HepG2 (cell line): Measurements from ENCODE around the gene OGT. TPM values are rescaled to one million over a fixed set of nuclear protein-coding genes. Genes with fewer than 3 reads are reported as not detected.

Experiments used
- ATAC-seq: fragments of 200-7000 bp; cut with Tn5 transposase; 3 replicates; pipeline ENCODE4 v1.9.1; 2020; ENCODE audit warnings: mild to moderate bottlenecking, moderate library complexity
- BruUV-seq: library from RNA; stranded (reverse); fragments of 400-500 nt; replicated peaks from 2 replicates; lab custom pipeline; 2021; lab: Mats Ljungman, UMichigan
- CTCF ChIA-PET: fragments of 300-600 bp; formaldehyde crosslinking; extraction: SDS; loops from one replicate; lab custom pipeline; 2021; ENCODE audit warnings: low total read pairs, inconsistent platforms, low intra/inter-chr PET ratio; lab: Yijun Ruan, JAX
- POLR2A ChIA-PET: fragments of 350-600 bp; sonication (Branson Sonifier 250); formaldehyde crosslinking; loops from one replicate; lab custom pipeline; 2020; ENCODE audit warnings: antibody characterized with exemption, inconsistent platforms; lab: Yijun Ruan, JAX
- DNase-seq: peaks from one replicate; pipeline ENCODE4 v3.0.0-alpha.2; 2015; ENCODE audit warnings: low spot score
- FAIRE-seq: peaks from 3 replicates; lab custom pipeline; 2011; peaks lifted over from hg19 to GRCh38; lab: Jason Lieb, UNC
- H2AFZ ChIP-seq: one replicate; pipeline ENCODE4 v1.6.1; 2011; ENCODE audit warnings: low read length, inconsistent platforms
- H3K27ac ChIP-seq: fragments of 300-600 bp; 3 replicates; pipeline ENCODE4 v1.8.0; 2011; ENCODE audit warnings: mixed run types, mild to moderate bottlenecking, mixed read lengths, low read length, inconsistent platforms; ENCODE audit not compliant: insufficient read depth; ENCODE audit errors: extremely low read length
- H3K27me3 ChIP-seq, 2 experiments: fragments of 200-600 bp in 1 of 2; 2 replicates in 1 of 2; 3 replicates in 1 of 2; pipeline versions ENCODE4 v1.6.0 to v1.8.0; 2011; ENCODE audit warnings: low read length in 2 of 2, mild to moderate bottlenecking in 2 of 2, moderate library complexity in 2 of 2, inconsistent platforms in 1 of 2; ENCODE audit not compliant: insufficient read depth in 2 of 2, control insufficient read depth in 1 of 2
- H3K36me3 ChIP-seq, 2 experiments: fragments of 200-600 bp in 1 of 2; replicated peaks in 1 of 2; 2 replicates in 1 of 2; 3 replicates in 1 of 2; pipeline versions ENCODE4 v1.5.1 to v1.8.0; 2011; ENCODE audit warnings: low read length in 2 of 2, inconsistent platforms in 1 of 2; ENCODE audit not compliant: insufficient read depth in 2 of 2, control insufficient read depth in 1 of 2
- H3K4me1 ChIP-seq: 2 replicates; pipeline ENCODE4 v1.5.1; 2012; ENCODE audit warnings: low read length, inconsistent platforms; ENCODE audit not compliant: insufficient read depth
- H3K4me2 ChIP-seq: 2 replicates; pipeline ENCODE4 v1.6.0; 2011; ENCODE audit warnings: low read depth, low read length, inconsistent platforms
- H3K4me3 ChIP-seq, 3 experiments: fragments of 200-600 bp in 1 of 3; sonication (generic), shearing (Covaris generic) in 1 of 3; replicated peaks in 1 of 3; 2 replicates each; pipeline ENCODE4 v1.5.1; 2011 to 2016; ENCODE audit warnings: low read length in 3 of 3, inconsistent platforms in 2 of 3, low read depth in 2 of 3, mild to moderate bottlenecking in 2 of 3, control low read depth in 1 of 3, mixed read lengths in 1 of 3; ENCODE audit not compliant: insufficient read depth in 1 of 3
- H3K79me2 ChIP-seq: one replicate; pipeline ENCODE4 v1.6.1; 2011; ENCODE audit warnings: low read length, inconsistent platforms; ENCODE audit not compliant: insufficient read depth
- H3K9ac ChIP-seq: 2 replicates; pipeline ENCODE4 v1.6.0; 2011; ENCODE audit warnings: mild to moderate bottlenecking, low read depth, low read length, inconsistent platforms; ENCODE audit not compliant: insufficient read depth
- H3K9me3 ChIP-seq: 2 replicates; pipeline ENCODE4 v1.5.1; 2012; ENCODE audit warnings: mild to moderate bottlenecking, low read length
- H4K20me1 ChIP-seq: 2 replicates; pipeline ENCODE4 v1.6.0; 2011; ENCODE audit warnings: inconsistent platforms, mild to moderate bottlenecking, low read length, moderate library complexity; ENCODE audit not compliant: insufficient read depth
- DPF2 ChIP-seq: sonication (generic); formaldehyde crosslinking; IDR thresholded peaks from 2 replicates; pipeline ENCODE4 v1.4.0; 2020; ENCODE audit warnings: mild to moderate bottlenecking, low read depth, missing genetic modification reagents, borderline replicate concordance
- JUNB ChIP-seq: sonication (generic); formaldehyde crosslinking; IDR thresholded peaks from 2 replicates; pipeline ENCODE4 v1.8.0; 2022; ENCODE audit warnings: missing genetic modification reagents, mild to moderate bottlenecking, borderline replicate concordance
- KLF16 ChIP-seq, 2 experiments: sonication (generic) in 1 of 2; formaldehyde crosslinking in 1 of 2; IDR thresholded peaks; 2 replicates each; pipeline versions ENCODE4 v1.6.1 to v1.8.0; 2016 to 2023; ENCODE audit warnings: missing genetic modification reagents in 2 of 2, missing compliant biosample characterization in 1 of 2
- SALL1 ChIP-seq: sonication (generic); formaldehyde crosslinking; IDR thresholded peaks from 2 replicates; pipeline ENCODE4 v1.8.0; 2022; ENCODE audit warnings: mild to moderate bottlenecking, missing genetic modification reagents
- TP53 ChIP-seq: sonication (generic); formaldehyde crosslinking; conservative IDR thresholded peaks from 2 replicates; pipeline ENCODE4 v1.4.0; 2020; ENCODE audit warnings: missing genetic modification reagents
- ZNF232 ChIP-seq: sonication (generic); formaldehyde crosslinking; IDR thresholded peaks from 2 replicates; pipeline ENCODE4 v1.4.0; 2020; ENCODE audit warnings: missing genetic modification reagents, borderline replicate concordance
- ZNF607 ChIP-seq: sonication (generic); formaldehyde crosslinking; IDR thresholded peaks from 2 replicates; pipeline ENCODE4 v1.5.1; 2020; ENCODE audit warnings: missing genetic modification reagents, mild to moderate bottlenecking, borderline replicate concordance
- ZNF644 ChIP-seq: IDR thresholded peaks from 2 replicates; pipeline ENCODE4 v1.6.1; 2016; ENCODE audit warnings: low read depth
- ZNF746 ChIP-seq: sonication (generic); formaldehyde crosslinking; IDR thresholded peaks from 2 replicates; pipeline ENCODE4 v1.8.0; 2022; ENCODE audit warnings: mild to moderate bottlenecking, missing genetic modification reagents
- ZZZ3 ChIP-seq: sonication (generic); formaldehyde crosslinking; IDR thresholded peaks from 2 replicates; pipeline ENCODE4 v1.4.0; 2020; ENCODE audit warnings: missing genetic modification reagents, mild to moderate bottlenecking, borderline replicate concordance
- WGBS: methylation state at CpG from one replicate; pipeline ENCODE4 v1.1.6; 2017; ENCODE audit warnings: low lambda C conversion rate; 5-methylcytosine and 5-hydroxymethylcytosine counted together
- in situ Hi-C: cut with HindIII; loops from 2 replicates; pipeline ENCODE4 v1.10.0; 2017; ENCODE audit warnings: low pct_unique_long_range_greater_than_20kb; ENCODE audit not compliant: extremely low pct_ligation_motif_present
- intact Hi-C: fragments of 100-400 bp; cut with micrococcal nuclease; formaldehyde crosslinking; loops from one replicate; pipeline ENCODE4 v1.10.0; 2022; ENCODE audit not compliant: unreplicated experiment
- polyA plus RNA-seq, 8 experiments: library from polyadenylated mRNA; depleted of rRNA in 3 of 8; stranded (reverse) in 7 of 8; unstranded in 1 of 8; fragments of >200 nt; fragmentation: Illumina TruSeq in 4 of 8; extraction: Trizol in 4 of 8; gene quantifications; 2 replicates each; pipeline versions ENCODE4 v1.2.1 to v1.2.3, GENCODE V29; 2011 to 2016; ENCODE audit warnings: low read depth in 4 of 8, missing spikeins in 1 of 8, mixed read lengths in 1 of 8; ENCODE audit not compliant: insufficient read depth in 1 of 8
- total RNA-seq, 5 experiments: library from RNA; depleted of rRNA; stranded (reverse); fragments of >200 nt; fragmentation: Illumina TruSeq; extraction: Trizol; gene quantifications; 2 replicates each; pipeline ENCODE4 v1.2.3, GENCODE V29; 2016; ENCODE audit warnings: low read depth in 1 of 5
- TF ChIP-seq, protein P1 (sequence below): sonication (generic); formaldehyde crosslinking; conservative IDR thresholded peaks from 2 replicates; pipeline ENCODE4 v1.4.0; 2020; ENCODE audit warnings: missing genetic modification reagents
- TF ChIP-seq, protein P2 (sequence below): sonication (generic); formaldehyde crosslinking; IDR thresholded peaks from 2 replicates; pipeline ENCODE4 v1.4.0; 2020; ENCODE audit warnings: missing genetic modification reagents

OGT gene
- total and polyA plus RNA-seq, 2 of the 13 experiments (the other 11 are each of a cell fraction or from before 2014, with no cell fraction given), result 71.7 to 463 TPM

DNA sequence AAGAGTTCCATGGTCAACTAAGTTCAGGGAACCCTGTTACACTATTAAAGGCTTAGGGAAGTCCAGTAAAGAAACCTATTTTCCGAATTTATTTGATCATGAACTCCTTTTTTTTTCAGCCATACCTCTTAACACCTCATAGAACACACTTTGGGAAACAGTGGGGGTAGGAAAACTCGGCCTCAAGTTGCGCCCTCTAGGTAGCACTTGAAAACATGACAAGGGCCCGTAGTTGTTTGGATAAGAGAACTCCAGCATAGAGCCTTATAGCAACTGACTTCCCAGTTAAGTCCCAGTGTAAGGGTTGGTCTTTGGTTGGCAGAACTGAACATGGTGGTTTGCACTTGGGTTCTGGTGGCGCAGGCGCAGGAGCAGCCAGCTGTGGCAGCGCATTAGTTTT is 14.4 kb downstream of the OGT start:
- Histone ChIP-seq H3K9me3 (no peaks in the 10 kb centered on the region), H3K4me3 (no peak overlapping the region), H3K4me1 (no peaks in the 10 kb centered on the region), H3K9ac (no peak overlapping the region)
- CTCF ChIA-PET, result no interaction called here
- TF ChIP-seq JUNB (CRISPR knock-in tag), result no peak
- no peak for TF ChIP-seq DPF2
- TF ChIP-seq ZNF232, result no peak
- TF ChIP-seq, protein P1, sequence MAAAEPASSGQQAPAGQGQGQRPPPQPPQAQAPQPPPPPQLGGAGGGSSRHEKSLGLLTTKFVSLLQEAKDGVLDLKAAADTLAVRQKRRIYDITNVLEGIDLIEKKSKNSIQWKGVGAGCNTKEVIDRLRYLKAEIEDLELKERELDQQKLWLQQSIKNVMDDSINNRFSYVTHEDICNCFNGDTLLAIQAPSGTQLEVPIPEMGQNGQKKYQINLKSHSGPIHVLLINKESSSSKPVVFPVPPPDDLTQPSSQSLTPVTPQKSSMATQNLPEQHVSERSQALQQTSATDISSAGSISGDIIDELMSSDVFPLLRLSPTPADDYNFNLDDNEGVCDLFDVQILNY (CRISPR knock-in tag), result no peak
- TF ChIP-seq ZNF746 (CRISPR knock-in tag), result no peak
- TF ChIP-seq, protein P2, sequence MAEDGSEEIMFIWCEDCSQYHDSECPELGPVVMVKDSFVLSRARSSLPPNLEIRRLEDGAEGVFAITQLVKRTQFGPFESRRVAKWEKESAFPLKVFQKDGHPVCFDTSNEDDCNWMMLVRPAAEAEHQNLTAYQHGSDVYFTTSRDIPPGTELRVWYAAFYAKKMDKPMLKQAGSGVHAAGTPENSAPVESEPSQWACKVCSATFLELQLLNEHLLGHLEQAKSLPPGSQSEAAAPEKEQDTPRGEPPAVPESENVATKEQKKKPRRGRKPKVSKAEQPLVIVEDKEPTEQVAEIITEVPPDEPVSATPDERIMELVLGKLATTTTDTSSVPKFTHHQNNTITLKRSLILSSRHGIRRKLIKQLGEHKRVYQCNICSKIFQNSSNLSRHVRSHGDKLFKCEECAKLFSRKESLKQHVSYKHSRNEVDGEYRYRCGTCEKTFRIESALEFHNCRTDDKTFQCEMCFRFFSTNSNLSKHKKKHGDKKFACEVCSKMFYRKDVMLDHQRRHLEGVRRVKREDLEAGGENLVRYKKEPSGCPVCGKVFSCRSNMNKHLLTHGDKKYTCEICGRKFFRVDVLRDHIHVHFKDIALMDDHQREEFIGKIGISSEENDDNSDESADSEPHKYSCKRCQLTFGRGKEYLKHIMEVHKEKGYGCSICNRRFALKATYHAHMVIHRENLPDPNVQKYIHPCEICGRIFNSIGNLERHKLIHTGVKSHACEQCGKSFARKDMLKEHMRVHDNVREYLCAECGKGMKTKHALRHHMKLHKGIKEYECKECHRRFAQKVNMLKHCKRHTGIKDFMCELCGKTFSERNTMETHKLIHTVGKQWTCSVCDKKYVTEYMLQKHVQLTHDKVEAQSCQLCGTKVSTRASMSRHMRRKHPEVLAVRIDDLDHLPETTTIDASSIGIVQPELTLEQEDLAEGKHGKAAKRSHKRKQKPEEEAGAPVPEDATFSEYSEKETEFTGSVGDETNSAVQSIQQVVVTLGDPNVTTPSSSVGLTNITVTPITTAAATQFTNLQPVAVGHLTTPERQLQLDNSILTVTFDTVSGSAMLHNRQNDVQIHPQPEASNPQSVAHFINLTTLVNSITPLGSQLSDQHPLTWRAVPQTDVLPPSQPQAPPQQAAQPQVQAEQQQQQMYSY, result no peak
- TF ChIP-seq SALL1 (CRISPR knock-in tag), result no peak
- no peak for TF ChIP-seq ZNF607
- no peak for TF ChIP-seq ZNF644 (CRISPR knock-in tag)
- TF ChIP-seq KLF16 (CRISPR knock-in tag; IDR thresholded peaks at IDR 0.05), result no peak
- TF ChIP-seq ZZZ3 (CRISPR knock-in tag), result no peak
- no peak for TF ChIP-seq TP53
- TF ChIP-seq, all 625 proteins: peak for 0
- Histone ChIP-seq H3K36me3 (peaks cover 6 to 27% of the 10 kb centered on the region in 2 experiments; a peak in 4 of 5 replicates), H3K4me2 (no peak overlapping the region), H3K27me3 (no peaks in the 10 kb centered on the region), H4K20me1 (peaks cover 19% of the 10 kb centered on the region), H3K79me2 (peaks cover 53% of the 10 kb centered on the region), H3K27ac (no peak overlapping the region), H2AFZ (no peak overlapping the region)
- no peak for DNase-seq
- BruUV-seq, result TSS peak; percentile 12
- ATAC-seq, result no peak
- no peak for FAIRE-seq
- in situ Hi-C loops, result no loop called here
- 95% methylated on average over 7 of the region's 7 CpGs for WGBS
- POLR2A ChIA-PET, result no interaction called here
- intact Hi-C loops, result no loop called here
